Eye (tissue), 1 donor: ENCODE results near the gene MOB1A.
"Not testable (repeated sequence)": the region's sequence is repeated elsewhere in the genome, so short reads cannot be mapped to it uniquely, and the experiment has no call there.

Source experiments
- DNase-seq: peaks from one replicate; pipeline ENCODE4 v3.0.0-alpha.2; 2015

The MOB1A gene

DNA sequence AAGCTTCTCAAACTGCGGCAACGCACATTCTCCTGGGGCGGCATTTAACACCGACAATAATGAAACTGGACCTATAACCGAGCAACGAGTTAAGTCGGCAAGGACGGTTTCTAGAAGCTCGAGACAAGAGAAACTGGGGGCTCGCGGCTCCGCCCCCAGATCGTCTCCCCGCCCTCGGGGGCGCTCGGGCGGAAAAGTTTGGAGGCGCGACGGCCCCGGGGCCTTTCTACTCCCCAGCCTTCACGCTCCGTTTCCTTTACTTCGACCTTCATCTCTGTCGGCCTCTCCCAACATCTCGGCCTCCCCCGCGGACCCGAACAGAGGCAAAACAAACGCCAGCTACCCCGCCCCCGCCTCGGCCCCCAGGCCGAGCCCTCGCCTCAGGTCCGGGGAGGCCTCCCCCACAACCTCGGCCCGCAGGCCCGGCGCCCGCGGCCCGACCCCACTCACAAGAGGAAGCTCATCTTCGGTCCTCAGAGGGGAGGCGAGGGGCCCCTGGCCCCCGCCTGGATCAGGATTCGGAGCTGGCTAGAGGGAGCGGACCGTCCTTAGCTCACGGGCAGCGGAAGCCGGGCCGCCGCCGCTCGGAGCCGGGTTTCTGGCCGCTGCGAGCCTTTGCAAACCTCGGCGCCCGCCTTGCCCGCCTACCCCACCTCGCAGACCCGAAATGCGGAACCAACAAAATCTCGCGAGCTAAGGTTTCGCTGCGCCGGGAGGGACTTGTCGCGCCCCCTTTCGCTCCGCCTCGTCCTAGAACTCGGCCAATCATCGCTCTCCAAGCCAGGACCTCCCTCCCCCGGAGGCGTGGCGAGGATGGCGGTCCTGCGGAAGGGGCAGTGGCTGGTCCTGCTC, at the start of gene MOB1A:
Gene MOB1A, minus strand, starts transcription at position 669 of the 852 bp plus-strand sequence. Its CDS starts 205 bp downstream, at position 464.
- peak; percentile 100 for DNase-seq

DNA sequence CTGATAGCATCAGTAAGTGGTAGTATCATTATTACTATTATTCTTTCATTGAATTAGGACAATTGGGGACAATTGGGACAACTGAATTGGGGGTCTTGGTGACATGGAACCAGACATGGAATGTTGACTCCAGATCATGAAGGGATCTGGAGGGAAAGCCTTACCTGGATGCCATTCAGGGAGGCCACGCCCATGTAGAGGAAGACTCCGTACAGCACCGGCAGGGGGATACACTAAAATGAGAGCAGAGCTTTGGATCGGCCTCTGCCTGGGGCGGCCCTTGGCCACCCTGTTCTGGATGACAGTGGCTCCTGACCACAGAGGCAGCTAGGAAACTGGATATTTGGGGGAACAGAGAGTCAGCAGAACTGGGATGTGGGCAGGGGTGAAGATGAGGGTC, 49.0 kb upstream of the MOB1A start:
- DNase-seq, result no peak

DNA sequence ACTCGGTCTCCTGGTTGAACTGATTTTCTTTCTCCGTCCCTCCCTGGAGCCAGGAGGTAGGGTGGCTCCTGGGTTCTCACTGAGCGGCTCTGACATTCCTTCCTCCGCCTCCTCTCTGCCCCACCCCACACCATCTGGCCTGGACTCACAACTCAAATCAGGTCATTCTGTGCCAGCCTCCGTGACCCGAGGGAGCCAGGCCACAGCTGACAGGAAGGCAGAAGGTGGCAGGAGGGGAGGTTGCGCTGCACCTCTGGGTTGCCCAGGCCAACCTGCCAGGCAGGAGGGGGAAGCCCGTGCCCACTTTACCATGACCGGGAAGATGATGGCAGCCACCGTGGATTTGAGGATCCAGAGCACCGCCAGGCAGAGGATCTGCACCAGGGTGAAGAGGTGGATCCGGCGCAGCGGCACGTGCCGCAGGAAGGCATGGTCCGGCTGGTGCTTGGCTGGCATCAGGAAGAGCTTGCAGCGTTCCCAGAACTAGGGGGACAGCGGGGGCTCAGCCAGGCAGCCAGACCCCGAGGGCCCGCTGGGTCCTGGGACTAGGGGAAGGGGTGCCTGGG, 48.1 kb upstream of the MOB1A start:
- peak; percentile 13 for DNase-seq

DNA sequence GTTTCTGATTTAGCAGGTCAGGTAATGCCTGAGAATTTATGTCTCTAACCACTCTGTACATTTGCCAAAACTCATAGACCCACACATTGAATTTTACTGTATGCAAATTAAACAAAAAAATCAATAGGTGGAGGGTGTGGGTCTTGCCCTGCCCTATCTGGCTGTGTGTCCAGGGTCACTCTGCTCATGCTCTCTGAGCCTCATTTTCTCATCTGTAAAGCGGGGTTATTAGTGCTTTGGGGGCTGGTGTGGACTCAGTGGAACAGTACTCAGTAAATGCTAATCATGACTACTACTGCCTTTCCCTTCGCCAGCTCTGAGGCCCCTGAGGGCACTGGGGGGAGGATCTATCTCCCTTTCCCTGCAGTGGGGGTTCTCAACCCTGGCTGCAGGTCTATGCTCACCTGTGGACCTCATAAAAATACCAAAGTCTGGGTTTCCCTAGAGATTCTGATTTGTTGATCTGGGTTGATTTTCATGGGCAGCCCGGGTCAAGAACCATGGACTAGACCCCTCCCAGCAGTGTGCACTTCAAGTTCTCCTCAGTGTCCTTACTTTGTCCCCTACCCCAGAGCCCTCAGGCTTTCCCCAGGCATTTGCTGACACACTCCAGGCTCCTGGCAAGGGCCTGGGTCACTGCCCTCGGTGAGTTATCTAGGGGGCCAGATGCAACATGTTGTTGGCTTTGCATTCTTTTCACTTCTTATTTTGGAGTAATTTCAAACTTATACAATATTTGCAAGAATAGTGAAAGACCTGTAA, 47.2 kb upstream of the MOB1A start:
- no peak for DNase-seq

DNA sequence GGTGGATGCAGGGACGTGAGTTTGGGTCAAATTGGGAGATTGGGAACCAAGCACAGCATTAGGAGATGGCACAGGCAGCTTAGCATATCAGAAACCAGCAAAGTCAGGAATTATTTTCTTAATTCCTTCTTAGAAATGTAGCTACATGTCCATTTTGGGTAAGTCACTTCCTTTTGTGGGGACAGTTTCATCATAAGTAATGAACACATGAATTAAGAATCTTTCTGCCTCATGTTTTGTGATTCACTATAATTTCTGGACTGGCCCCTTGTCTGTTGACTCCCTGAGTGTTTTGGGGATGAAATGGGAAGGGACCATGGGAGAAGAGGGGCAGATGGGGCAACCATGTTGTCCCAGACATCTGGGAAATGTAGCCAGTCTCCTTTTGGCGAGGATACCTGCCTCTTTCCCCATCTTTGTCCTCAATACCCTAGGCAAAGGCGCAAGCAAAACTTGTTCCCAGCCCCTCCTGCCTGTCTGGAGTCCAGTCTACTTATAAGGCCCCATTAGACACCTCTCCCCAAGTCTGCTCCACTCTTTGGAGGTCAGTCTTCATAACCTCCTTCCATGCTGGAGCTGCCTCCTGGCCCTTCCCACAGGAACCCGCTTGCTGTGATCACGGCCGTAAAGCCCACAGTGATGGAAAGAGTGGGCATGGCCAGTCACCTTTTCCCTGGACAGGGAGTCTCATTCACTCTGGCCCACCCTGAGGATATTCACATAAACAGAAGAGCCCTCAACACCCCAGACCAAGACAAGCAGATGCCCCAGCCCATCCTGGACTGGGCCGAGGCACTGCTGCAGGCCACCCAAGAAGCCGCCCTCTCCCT, 45.5 kb upstream of the MOB1A start:
- no peak for DNase-seq

DNA sequence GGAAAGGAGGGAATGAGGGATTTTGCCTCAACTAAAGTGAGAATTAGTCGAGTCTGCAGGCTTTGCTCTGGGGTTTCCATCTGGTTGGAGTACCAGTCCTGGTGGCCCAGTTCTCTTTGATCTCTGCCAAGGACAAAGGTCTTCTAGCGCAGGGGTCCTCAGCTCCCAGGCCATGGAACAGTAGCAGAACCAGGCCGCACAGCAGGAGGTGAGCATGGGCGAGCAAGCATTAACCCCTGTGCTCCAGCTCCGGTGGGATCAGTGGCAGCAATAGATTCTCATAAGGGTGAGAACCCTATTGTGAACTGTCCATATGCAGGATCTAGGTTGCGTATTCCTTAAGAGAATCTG, 43.6 kb upstream of the MOB1A start:
- no peak for DNase-seq

DNA sequence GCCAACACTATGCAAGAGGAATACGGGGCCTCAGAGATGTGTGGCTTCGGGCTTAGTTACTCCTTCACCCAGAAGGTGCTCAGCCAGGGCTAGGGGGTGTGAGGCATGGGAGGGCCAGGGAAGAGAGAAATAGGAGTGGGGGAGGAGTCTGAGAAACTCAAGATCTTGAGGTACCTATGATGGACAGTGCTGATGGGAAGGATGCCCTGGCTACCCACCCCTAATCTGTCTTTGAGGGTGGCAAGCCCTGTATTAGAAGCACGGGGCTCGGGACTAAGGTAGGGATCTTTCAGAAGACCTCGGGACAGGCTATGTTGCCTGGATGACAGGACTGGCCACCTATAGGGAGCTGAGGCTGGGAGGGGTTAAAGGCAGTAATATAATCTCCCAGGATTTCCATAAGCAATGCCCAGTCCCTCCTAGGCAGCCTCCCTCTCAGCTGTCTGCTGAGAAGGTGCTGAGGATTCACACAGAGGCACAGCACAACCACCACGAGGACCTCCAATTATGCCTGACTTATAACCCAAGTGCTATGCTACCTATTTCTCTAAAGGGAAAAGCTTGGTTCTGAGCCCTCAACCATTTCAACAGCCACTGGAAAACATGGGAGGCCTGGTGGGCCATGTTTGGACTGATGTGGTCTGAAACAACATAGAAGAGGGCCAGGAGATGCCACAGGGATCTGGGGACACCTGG, 43.1 kb upstream of the MOB1A start:
- DNase-seq, result no peak

DNA sequence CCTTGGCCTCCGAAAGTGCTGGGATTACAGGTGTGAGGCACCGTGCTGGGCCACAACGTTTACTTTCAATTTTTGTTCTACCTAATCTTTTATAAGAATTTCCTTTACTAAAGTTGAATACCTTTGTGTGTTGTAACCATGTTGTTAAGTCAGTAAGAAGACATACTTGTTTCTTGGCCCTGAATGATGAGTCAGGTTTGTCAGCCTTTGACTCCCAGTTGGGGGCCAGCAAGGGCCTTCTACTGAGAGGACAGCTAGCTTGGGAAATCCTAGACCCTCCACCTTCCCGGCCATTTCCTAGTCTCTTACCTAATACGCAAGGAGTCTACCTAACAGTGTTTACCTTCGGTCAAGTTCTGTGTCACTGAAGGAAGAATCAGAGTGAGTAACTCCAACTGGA, 42.4 kb upstream of the MOB1A start:
- DNase-seq, result no peak

DNA sequence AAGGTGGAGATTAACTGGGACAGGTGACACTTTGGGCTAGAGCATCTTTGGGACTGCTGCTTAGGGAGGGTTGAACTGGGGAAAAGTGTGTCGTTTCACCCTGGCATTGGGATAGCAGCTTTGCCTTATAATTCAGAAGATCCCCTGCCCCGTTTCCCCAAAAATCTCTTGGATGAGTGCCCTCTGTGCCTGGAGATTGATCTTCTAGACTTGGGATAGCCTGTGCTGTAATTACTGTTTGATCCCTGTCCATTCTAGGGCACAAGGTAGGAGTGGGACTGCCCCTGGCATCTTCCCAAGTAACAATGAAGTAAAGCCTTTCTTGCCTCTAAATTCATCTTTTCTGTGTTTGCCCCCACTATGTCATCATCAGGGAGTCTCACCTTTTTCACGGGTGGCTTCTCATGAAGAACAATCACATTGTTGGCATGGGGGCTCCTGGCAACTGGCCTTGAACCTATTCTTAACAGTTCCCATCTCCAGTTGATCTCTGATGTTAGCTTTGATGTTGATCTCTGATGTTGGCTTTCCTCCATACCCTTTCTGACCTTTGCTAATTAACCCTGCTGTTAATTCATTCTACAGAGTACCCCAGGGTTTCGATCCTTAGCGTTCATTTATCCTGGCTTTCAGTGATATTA, 41.3 kb upstream of the MOB1A start:
- DNase-seq, result no peak

DNA sequence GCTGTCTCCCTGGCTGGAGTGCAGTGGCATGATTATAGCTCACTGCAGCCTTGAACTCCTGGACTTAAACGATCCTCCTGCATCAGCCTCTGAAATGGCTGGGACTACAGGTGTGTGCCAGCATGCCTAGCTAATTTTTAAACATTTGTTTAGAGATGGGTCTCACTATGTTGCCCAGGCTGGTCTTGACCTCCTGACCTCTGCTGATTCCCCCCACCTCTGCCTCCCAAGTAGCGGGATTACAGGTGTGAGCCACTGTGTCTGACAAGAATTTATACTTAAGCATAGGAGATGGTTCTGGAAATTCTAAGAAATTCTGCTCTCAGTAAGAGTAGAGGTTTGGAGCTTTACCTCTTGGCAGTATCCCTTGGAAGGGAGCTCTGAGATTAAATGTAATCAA, 38.0 kb upstream of the MOB1A start:
- DNase-seq, result no peak

DNA sequence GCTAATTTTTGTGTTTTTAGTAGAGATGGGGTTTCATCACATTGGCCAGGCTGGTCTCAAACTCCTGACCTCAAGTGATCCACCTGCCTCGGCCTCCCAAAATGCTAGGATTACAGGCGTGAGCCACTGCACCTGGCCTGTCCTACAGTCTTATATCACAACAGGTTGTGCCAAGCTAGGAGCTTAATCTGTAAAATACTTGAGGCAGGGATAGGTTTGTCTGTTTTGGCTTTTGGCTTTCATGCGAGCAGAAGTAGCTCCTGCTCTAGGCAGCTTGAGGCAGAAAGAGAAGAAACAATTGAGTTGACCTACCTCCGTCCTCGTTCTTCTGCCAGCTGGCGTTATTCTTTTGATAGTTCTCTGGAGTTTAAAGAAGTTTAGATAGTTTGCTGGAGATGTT, 37.1 kb upstream of the MOB1A start:
- DNase-seq, result not testable (repeated sequence)

DNA sequence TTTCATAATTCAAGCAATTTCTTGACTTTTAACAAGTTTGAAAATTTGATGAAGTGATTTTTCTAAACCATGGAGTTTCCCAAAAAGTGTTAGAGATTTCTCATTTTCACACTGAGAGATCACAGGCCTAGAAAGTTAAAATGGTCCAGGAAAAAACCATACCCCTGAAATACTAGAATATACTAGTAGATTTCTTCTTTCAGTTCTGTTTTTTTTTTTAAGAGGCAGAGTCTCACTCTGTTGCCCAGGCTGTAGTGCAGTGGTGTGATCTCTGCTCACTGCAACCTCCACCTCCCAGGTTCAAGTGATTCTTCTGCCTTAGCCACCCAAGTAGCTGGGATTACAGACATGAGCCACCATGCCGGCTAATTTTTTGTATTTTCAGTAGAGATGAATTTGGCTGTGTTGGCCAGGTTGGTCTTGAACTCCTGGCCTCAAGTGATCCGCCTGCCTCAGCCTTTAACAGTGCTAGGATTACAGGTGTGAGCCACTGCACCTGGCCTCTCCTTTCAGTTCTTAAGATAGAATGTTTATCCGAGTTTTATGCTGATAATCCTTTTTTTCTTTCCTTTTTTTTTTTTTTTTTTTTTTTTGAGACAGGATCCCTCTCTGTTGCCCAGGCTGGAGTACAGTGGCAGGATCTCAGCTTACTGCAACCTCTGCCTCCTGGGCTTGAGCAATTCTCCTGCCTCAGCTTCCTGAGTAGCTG, 34.2 kb upstream of the MOB1A start:
- no peak for DNase-seq

DNA sequence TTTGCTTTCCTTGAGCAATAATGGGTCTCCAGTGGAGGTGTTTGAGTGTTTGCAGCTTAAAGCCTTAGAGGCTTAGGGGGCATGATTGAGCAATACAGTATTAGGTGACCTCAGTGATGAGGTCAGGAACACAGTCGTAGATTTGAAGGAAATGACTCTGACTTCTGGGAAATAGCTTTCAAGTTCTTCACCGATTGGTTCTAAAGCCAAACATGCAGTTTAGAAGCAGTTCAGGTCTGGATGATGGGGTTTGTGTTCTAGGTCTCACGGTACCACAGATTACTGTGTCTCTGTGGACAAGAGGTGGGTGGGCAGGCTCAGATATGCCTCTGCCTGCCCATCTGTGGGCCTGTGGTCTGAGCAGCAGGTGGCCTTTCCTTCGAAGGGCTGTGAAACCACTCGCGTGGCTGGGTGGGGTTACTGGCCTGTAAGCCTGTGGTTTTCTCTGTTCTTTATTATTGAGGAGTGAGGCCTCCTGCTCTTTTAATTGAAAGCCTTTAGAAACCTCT, 27.6 kb upstream of the MOB1A start:
- DNase-seq, result no peak

DNA sequence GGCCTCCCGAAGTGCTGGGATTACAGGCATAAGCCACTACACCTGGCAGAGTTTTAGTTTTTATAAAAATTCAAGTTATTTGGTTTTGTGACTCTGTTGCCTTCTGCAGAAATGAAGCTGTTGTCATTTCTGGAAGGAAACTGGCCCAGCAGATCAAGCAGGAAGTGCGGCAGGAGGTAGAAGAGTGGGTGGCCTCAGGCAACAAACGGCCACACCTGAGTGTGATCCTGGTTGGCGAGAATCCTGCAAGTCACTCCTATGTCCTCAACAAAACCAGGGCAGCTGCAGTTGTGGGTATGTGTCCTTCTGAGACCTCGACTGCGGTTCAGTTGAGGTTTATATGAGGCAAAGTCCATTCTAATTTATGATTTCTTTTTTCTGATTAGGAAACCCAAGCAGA, 26.9 kb upstream of the MOB1A start:
- DNase-seq, result no peak

DNA sequence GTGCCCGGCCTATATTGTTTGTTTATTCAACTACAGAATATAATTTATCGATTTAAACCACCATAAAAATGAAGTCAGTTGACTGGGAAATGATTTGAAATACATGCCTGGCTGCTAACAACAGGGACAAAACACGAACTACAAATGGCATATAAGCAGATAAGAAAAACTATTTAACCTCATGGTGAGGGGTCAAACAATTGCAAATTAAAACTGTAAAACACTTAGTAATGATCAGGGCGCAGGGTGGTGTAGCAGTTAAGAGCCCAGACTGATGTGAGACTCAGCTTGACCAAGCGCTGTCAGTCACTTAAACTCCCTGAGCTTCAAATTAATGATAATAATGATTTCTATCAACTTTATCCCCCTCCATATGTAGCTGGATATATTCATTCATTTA, 26.4 kb upstream of the MOB1A start:
- no peak for DNase-seq

DNA sequence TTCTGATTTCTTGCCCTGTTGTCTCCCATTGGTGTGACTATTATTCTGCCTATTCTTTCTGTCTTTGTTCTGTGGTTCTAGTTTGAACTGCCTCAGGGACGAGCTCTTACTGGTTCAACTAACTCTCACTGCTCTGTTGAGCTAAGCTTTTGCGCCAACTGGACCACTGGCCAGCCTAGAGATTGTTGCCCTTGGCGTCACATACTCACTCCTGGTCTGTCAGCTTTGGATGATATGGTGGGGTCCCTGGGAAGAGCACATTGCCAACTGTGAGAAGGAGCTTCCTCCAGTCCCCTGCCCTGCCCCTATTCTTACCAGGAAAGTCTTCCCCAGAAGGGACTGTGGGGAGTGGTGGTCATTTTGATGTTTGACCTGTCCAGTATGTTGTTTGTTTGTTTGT, 25.8 kb upstream of the MOB1A start:
- no peak for DNase-seq

DNA sequence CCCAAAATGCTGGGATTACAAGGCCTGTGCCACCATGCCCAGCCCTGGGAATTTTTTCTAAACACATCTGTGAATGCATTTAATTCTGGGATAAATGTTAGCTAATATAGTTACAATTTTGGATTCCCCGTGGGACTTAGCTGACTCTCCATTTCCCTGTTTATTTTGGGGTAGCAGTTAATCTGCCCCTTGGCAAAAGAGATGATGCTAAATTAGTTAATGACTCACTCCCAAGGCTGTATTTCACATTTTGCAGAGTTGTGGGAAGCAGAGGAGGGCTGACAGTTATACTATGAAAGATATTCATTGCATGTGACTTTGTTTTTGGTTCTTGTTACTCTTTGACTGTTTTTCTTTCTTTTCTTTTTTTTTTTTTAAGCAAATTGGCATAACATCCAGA, 22.9 kb upstream of the MOB1A start:
- no peak for DNase-seq

DNA sequence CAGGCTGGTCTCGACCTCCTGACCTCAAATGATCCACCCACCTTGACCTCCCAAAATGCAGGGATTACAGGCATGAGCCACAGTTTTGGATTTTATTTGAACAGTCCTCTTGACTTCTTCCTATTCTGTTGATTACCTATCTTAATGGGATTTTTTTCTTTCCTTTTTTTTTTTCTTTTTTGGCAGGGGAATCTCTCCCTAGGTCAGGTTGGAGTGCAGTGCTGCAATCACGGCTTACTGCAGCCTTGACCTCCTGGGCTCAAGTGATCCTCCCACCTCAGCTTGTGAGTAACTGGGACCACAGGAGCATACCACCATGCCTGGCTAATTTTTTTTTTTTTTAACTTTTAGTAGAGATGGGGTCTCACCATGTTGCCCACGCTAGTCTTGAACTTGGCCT, 22.5 kb upstream of the MOB1A start:
- no peak for DNase-seq

DNA sequence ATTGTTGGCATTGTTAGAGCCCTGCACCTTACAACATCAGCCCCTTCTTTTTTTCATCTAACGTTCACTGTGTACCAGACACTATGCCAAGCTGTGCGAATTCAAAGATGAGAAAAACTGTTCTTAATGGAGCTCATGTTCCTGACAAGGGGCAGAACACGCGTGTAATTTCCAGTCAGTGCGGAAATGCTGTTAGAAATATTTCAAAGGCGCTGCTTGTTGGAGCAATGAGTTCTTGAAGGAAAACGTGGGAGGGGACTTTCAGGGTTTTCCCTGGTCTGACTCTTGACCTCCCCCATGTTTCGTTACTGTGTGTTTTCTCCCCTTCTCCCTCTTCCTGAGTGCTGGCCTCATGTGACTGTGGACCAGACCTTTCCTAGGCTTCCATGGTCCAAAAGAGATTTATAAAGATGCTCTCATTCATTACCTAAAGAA, 21.2 kb upstream of the MOB1A start:
- no peak for DNase-seq

DNA sequence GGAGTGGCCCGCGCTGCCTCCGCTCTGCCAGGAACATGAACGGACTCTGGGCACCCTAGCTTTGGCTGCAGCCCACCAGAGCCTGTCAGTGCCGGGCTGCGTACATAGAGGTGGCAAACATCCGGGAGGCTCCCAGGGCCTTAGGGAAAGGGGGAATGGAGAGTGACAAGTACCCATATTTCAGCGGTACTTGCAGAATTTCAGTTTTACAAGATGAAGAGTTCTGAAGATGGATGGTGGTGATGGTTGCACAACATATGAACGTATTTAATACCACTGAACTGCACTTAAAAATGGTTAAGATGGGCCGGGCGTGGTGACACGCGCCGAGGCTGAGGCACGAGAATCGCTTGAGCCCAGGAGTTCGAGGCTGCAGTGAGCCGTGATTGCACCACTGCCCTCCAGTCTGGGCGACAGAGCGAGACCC, 20.6 kb upstream of the MOB1A start:
- DNase-seq, result no peak
